MM.1S (cell line): ENCODE results near the gene ETV4.

Experiments
- DNase-seq: peaks from one replicate; pipeline ENCODE4 v3.0.0-alpha.2; 2015
- H2AFZ ChIP-seq: fragments of 300-600 bp; sonication (generic); 2 replicates; pipeline ENCODE4 v1.6.0; 2016; ENCODE audit warnings: antibody characterized with exemption, low read length
- H3F3A ChIP-seq: fragments of 300-600 bp; sonication (generic); 2 replicates; pipeline ENCODE4 v1.6.1; 2016; ENCODE audit warnings: mild to moderate bottlenecking, antibody characterized with exemption, low read length, moderate library complexity, mixed read lengths; ENCODE audit not compliant: insufficient read depth
- H3K27ac ChIP-seq: fragments of 300-600 bp; sonication (generic); 2 replicates; pipeline ENCODE4 v1.5.1; 2016; ENCODE audit warnings: mild to moderate bottlenecking, low read length
- H3K27me3 ChIP-seq: fragments of 300-600 bp; sonication (generic); replicated peaks from 2 replicates; pipeline ENCODE4 v1.6.0; 2016; ENCODE audit warnings: low read length; ENCODE audit not compliant: insufficient read depth
- H3K36me3 ChIP-seq: fragments of 300-600 bp; sonication (generic); replicated peaks from 2 replicates; pipeline ENCODE4 v1.6.1; 2016; ENCODE audit warnings: mild to moderate bottlenecking, low read length, mixed read lengths; ENCODE audit not compliant: insufficient read depth
- H3K4me1 ChIP-seq: fragments of 300-600 bp; sonication (generic); 2 replicates; pipeline ENCODE4 v1.6.1; 2016; ENCODE audit warnings: low read length, mixed read lengths
- H3K4me2 ChIP-seq: fragments of 300-600 bp; sonication (generic); 2 replicates; pipeline ENCODE4 v1.6.0; 2016; ENCODE audit warnings: low read depth, low read length
- H3K4me3 ChIP-seq: fragments of 300-600 bp; sonication (generic); 2 replicates; pipeline ENCODE4 v1.5.1; 2016; ENCODE audit warnings: low read length, mixed read lengths
- H3K79me2 ChIP-seq: fragments of 300-600 bp; sonication (generic); 2 replicates; pipeline ENCODE4 v1.6.1; 2016; ENCODE audit warnings: mixed run types, low read length, mixed read lengths
- H3K9ac ChIP-seq: fragments of 300-600 bp; sonication (generic); 2 replicates; pipeline ENCODE4 v1.6.1; 2016; ENCODE audit warnings: low read length, mixed read lengths
- H3K9me2 ChIP-seq: fragments of 300-600 bp; sonication (generic); replicated peaks from 2 replicates; pipeline ENCODE4 v1.6.1; 2016; ENCODE audit warnings: mild to moderate bottlenecking, low read length, mixed read lengths; ENCODE audit not compliant: insufficient read depth
- H3K9me3 ChIP-seq: fragments of 300-600 bp; sonication (generic); replicated peaks from 2 replicates; pipeline ENCODE4 v1.6.1; 2016; ENCODE audit warnings: mild to moderate bottlenecking, low read length, mixed read lengths; ENCODE audit not compliant: insufficient read depth
- H4K20me1 ChIP-seq: fragments of 300-600 bp; sonication (generic); 2 replicates; pipeline ENCODE4 v1.6.1; 2016; ENCODE audit warnings: mild to moderate bottlenecking, low read length, moderate library complexity, mixed read lengths; ENCODE audit not compliant: insufficient read depth
- EZH2 ChIP-seq: fragments of 300-600 bp; sonication (generic); optimal IDR thresholded peaks from 2 replicates; pipeline ENCODE3; 2017; ENCODE audit warnings: low read depth, mild to moderate bottlenecking, antibody characterized with exemption, low read length, mixed read lengths
- EZH2phosphoT487 ChIP-seq: fragments of 300-600 bp; sonication (generic); IDR thresholded peaks from 2 replicates; pipeline ENCODE4 v1.6.1; 2018; ENCODE audit warnings: antibody characterized with exemption, low read length
- TF ChIP-seq, protein P1 (sequence below): fragments of 300-600 bp; sonication (generic); IDR thresholded peaks from 2 replicates; pipeline ENCODE4 v1.5.1; 2016; ENCODE audit warnings: antibody characterized with exemption, low read length, mixed read lengths

ETV4 gene

DNA sequence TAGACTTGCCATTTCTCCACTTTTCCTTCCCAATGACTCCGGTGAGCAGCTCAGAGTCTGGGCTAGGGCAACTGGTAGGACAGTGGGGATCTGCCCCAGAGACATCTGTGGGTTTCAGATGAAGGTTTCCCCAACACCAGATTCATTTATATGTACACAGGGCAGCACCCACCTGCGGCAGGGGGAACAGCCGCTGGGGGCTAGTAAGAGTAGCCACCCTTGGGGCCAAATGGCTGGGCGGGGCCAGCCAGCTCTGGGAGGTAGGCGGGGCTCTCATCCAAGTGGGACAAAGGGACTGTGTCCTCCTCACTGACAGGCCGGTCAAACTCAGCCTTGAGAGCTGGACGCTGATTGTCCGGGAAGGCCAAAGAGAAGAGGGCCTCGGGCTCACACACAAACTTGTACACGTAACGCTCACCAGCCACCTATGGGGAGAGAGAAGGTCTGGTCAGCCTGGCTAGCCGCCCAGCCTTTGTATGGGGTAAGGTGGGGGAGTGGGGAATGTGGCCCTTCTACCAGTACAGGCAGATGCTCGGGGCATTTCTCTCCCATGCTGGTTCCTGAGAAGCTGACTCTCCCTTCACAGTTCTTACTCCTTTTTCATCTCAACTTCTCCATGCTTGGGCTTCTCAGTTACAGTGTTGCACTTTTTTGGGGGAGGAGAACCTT lies 17.7 kb downstream of the ETV4 start:
- no peak for DNase-seq
- Histone ChIP-seq H3K4me3 (no peak overlapping the region), H3K27ac (no peak overlapping the region), H4K20me1 (no peaks in the 10 kb centered on the region), H3K36me3 (no peaks in the 10 kb centered on the region), H3K9me3 (no peaks in the 10 kb centered on the region), H3K79me2 (no peaks in the 10 kb centered on the region), H3K4me2 (no peak overlapping the region), H3K27me3 (no peaks in the 10 kb centered on the region), H2AFZ (no peak overlapping the region), H3K9ac (no peak overlapping the region), H3K4me1 (no peaks in the 10 kb centered on the region), H3F3A (no peaks in the 10 kb centered on the region), H3K9me2 (no peaks in the 10 kb centered on the region)
- TF ChIP-seq EZH2 = no peak
- TF ChIP-seq, protein P1, sequence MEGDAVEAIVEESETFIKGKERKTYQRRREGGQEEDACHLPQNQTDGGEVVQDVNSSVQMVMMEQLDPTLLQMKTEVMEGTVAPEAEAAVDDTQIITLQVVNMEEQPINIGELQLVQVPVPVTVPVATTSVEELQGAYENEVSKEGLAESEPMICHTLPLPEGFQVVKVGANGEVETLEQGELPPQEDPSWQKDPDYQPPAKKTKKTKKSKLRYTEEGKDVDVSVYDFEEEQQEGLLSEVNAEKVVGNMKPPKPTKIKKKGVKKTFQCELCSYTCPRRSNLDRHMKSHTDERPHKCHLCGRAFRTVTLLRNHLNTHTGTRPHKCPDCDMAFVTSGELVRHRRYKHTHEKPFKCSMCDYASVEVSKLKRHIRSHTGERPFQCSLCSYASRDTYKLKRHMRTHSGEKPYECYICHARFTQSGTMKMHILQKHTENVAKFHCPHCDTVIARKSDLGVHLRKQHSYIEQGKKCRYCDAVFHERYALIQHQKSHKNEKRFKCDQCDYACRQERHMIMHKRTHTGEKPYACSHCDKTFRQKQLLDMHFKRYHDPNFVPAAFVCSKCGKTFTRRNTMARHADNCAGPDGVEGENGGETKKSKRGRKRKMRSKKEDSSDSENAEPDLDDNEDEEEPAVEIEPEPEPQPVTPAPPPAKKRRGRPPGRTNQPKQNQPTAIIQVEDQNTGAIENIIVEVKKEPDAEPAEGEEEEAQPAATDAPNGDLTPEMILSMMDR = no peak
- TF ChIP-seq EZH2phosphoT487 = no peak

DNA sequence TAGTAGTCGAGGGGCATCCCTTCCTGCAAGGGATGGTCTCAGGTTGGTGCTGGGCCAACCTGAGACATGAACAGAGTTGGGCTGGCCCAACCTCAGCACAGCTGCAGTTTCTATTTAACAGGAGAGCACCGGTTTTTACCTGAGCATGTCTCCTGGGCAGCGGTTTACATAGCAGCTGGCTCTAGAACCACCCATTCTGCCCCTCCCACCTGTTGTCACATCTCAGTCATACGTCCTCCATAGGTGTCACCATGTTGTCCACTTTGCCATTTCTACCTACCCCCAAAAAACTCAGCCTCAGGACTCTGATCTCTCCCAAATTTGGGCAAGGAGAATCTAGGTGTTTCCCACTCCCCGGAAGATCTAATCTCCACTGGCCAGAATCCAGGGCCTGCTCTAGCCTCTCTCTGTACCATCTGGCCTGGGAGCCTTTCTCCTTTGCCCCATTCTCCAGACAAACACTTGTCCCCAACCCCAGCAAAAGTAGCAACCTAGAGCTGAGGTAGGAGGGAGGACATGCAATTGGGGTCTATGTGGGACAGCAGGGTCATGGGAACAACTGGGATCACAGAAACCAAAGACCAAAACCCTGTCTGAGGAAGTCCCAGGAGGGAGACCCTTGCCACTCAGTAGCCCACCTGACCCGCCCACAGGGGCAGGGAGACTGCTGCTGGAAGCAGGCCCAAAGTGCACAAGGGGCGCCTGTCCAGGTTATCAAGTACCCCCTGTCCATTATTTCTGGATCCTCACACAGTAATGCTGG lies 19.1 kb downstream of the ETV4 start:
- DNase-seq = no peak
- H3K4me2 ChIP-seq = no peak overlapping the region
- no peak overlapping the region for H3K27ac ChIP-seq
- H2AFZ ChIP-seq = no peak overlapping the region
- H3K27me3 ChIP-seq = no peaks in the 10 kb centered on the region
- H3F3A ChIP-seq = no peaks in the 10 kb centered on the region
- H3K79me2 ChIP-seq = no peaks in the 10 kb centered on the region
- no peaks in the 10 kb centered on the region for H3K4me1 ChIP-seq
- TF ChIP-seq, protein P1 = no peak
- TF ChIP-seq EZH2phosphoT487 (no peak), EZH2 (no peak)
- no peaks in the 10 kb centered on the region for H4K20me1 ChIP-seq
- no peak overlapping the region for H3K9ac ChIP-seq
- no peak overlapping the region for H3K4me3 ChIP-seq
- H3K9me2 ChIP-seq = no peaks in the 10 kb centered on the region
- H3K9me3 ChIP-seq = no peaks in the 10 kb centered on the region
- H3K36me3 ChIP-seq = peaks cover 5% of the 10 kb centered on the region; the same call in 1 of the 2 replicates

DNA sequence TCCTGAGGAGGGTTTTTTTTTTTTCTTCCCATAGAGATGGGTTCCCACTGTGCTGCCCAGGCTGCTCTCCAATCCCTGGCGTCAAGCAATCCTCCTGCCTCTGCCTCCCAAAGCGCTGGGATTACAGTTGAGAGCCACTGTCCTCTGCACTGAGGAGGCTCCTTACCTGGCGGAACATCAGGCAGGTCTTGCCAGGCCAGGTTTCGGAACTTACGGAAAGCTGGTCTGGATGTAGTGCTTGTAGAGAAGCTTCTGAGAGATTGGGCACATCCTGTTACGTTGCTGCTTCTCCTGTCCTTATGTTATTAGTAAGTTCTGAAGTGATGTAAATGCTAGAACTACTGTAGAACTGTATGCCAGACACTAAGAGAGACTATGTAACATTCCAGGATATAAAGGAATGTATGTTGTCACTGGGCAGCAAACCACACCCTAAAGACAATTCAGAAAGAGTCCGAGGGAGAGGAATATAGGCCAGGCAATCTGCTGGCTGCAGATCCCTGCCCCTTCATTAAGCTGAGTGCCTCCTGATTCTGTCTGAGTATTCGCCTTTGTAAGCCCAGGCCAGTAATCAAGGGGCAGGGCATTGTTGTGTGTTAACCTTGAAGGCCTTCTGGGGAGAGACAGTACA lies 21.1 kb downstream of the ETV4 start:
- no peak overlapping the region for H3K4me3 ChIP-seq
- TF ChIP-seq EZH2phosphoT487 (no peak), EZH2 (no peak)
- H3K27me3 ChIP-seq = no peaks in the 10 kb centered on the region
- H3K4me2 ChIP-seq = no peak overlapping the region
- H3K27ac ChIP-seq = no peak overlapping the region
- H4K20me1 ChIP-seq = no peaks in the 10 kb centered on the region
- no peaks in the 10 kb centered on the region for H3K9me2 ChIP-seq
- H2AFZ ChIP-seq = no peak overlapping the region
- no peaks in the 10 kb centered on the region for H3K79me2 ChIP-seq
- H3K9me3 ChIP-seq = no peaks in the 10 kb centered on the region
- no peak for DNase-seq
- H3K4me1 ChIP-seq = no peaks in the 10 kb centered on the region
- H3F3A ChIP-seq = no peaks in the 10 kb centered on the region
- peaks cover 8% of the 10 kb centered on the region; the same call in 1 of the 2 replicates for H3K36me3 ChIP-seq
- H3K9ac ChIP-seq = no peak overlapping the region
